NB4 (cell line): ENCODE results near the gene MTMR3.

Experiments used
- CTCF ChIP-seq: IDR thresholded peaks from one replicate; pipeline ENCODE4 v1.5.1; 2012; ENCODE audit warnings: low read depth, low read length
- MAX ChIP-seq: IDR thresholded peaks from 2 replicates; pipeline ENCODE4 v1.6.1; 2011; ENCODE audit warnings: low read depth, low read length
- POLR2A ChIP-seq: IDR thresholded peaks from 2 replicates; pipeline ENCODE4 v1.6.1; 2011; ENCODE audit warnings: mild to moderate bottlenecking; ENCODE audit not compliant: insufficient read length; ENCODE audit errors: extremely low read depth

- TF ChIP-seq CTCF: no peak
- TF ChIP-seq MAX: no peak
- TF ChIP-seq POLR2A: no peak
Observed at GRCh38 chr22:30054067-30054763, 171.2 kb downstream of the MTMR3 start.
